Stimulated activated CD8-positive, alpha-beta memory T cell treated with anti-CD3 and anti-CD28 coated beads, Interleukin-7, amount 100 ng/mL, for 24 hours (primary cell): Measurements from ENCODE around the gene CTNND2.

Experiments
- DNase-seq: peaks from one replicate; pipeline ENCODE4 v3.0.0-alpha.2; 2020; ENCODE audit warnings: low read depth

CTNND2 gene, protein sequence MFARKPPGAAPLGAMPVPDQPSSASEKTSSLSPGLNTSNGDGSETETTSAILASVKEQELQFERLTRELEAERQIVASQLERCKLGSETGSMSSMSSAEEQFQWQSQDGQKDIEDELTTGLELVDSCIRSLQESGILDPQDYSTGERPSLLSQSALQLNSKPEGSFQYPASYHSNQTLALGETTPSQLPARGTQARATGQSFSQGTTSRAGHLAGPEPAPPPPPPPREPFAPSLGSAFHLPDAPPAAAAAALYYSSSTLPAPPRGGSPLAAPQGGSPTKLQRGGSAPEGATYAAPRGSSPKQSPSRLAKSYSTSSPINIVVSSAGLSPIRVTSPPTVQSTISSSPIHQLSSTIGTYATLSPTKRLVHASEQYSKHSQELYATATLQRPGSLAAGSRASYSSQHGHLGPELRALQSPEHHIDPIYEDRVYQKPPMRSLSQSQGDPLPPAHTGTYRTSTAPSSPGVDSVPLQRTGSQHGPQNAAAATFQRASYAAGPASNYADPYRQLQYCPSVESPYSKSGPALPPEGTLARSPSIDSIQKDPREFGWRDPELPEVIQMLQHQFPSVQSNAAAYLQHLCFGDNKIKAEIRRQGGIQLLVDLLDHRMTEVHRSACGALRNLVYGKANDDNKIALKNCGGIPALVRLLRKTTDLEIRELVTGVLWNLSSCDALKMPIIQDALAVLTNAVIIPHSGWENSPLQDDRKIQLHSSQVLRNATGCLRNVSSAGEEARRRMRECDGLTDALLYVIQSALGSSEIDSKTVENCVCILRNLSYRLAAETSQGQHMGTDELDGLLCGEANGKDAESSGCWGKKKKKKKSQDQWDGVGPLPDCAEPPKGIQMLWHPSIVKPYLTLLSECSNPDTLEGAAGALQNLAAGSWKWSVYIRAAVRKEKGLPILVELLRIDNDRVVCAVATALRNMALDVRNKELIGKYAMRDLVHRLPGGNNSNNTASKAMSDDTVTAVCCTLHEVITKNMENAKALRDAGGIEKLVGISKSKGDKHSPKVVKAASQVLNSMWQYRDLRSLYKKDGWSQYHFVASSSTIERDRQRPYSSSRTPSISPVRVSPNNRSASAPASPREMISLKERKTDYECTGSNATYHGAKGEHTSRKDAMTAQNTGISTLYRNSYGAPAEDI (N-terminal part only)

DNA sequence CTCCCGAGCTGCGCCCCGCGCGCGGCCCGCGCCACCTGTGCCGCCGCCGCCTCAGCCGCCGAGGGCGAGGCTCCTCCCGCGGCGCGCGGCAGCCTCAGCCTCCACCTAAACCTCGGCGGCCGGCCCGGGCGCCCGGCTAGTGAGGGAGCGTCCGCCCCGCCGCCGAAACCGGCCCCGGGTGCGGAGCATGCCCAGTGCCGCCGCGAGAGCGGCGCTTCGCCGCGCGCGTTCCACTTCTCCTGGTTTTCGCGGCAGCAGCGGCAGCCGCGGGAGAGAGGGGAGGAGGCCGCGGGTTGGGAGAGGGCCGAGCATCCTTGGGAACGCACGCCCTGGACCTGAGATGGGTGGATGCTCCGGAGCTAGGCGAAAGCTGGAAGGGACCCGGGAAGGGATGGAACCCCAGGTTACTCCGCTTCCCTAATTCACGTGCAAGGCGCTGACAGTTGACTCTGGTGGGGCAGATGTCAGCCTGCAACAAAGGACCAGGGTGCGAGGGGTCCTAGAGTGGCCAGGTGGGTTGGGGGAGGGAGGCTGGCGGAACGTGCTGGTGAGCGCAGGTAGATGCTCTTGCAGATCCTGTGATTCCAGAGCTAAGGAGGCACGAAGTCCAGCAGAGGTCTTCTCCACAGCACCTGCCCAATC lies at the start of gene CTNND2:
Gene CTNND2 (minus strand): TSS at position 182 of the 642 bp plus-strand sequence. CDS start 593 bp downstream, outside the sequence.
- no peak for DNase-seq

DNA sequence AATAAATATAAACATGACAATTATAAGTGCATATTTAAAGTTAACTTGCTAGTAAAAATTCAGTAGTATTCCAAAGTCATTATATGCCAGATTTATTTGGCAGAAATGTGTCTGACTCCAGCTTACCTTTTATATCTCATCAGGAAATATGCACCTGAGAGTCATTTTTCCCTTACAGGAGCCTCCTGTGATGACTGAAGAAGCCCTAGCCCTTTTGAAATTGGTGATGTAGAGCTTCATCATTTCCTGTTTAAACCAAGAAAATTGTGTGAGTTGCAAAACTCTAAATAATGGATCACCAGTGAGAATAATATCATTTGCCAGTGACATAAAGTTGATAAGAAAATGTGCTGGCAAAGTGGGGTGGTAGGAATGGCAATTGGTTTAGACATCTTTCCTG lies 42.1 kb upstream of the CTNND2 start:
- DNase-seq = no peak

DNA sequence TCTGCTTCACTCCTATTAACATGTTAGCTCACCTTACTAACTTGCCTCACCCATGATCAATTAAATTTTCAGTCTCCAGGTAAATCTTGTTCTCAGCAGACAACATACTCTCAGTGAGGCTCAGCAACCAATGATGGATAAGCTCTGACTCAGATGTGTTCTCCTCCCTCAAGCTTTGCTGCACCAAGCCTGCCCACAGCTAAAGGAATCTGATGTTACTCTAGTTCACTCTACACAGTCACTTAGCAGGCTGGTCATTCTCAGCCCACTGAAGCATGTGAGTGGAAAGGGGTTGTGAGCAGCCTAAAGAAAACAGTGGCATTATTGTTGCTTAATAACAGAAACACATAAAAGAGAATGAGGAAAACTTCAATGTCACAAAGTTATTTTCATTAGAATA lies 37.3 kb upstream of the CTNND2 start:
- no peak for DNase-seq

DNA sequence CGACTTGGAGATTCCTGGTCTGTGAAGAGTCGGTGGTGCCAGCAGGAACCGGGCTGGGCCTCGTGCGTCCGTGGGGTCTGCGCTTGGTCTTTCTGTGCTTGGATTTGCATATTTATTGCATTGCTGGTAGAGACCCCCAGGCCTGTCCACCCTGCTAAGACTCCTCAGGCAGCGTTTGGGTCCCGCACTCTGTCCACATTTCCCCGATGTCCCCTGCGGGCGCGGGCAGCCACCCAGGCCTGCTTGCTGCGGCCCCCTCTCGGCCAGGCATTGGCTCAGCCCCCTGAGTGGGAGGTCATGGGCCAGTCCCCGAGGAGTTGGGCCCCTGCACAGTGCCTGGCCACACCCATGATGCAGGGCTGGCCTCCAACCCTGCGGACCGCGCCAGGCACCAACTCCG lies 27.4 kb upstream of the CTNND2 start:
- DNase-seq = no peak

DNA sequence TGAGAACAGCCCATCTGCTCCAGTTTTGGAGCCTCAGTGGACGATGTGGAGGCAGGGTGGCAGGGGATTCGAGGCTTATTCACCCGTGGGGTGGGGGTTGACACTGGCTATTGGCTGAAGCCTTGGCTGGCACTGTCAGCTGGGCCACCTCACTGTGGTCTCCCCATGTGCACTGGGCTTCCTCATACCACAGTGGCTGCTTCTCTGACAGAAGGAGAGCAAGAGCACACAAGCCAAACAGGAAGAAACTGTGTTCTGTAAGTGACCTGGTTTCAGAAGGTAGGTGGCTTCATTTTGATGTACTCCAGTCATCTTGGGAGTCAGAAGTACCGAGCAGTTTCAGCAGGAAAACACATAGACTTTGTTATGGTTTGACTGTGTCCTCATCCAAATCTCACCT lies 24.7 kb upstream of the CTNND2 start:
- DNase-seq = no peak

DNA sequence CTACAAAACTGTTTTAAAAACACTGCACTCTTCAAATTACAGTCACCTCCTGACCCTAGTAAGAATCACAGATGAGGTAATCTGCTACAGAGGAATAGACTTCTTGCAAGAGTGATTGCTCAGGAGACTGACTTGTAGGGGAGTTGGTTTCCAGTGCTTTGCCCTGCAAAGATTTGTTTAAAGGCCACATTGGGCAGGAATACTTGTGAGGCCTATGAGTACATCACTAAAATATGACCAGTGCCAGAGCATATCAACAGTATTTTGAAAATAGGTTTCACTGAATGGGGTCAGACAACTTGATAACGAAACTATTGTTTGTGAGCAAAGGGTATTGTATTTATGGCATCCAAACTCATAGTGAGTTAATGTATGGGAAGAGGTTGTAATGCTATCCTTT lies 21.5 kb upstream of the CTNND2 start:
- DNase-seq = no peak

DNA sequence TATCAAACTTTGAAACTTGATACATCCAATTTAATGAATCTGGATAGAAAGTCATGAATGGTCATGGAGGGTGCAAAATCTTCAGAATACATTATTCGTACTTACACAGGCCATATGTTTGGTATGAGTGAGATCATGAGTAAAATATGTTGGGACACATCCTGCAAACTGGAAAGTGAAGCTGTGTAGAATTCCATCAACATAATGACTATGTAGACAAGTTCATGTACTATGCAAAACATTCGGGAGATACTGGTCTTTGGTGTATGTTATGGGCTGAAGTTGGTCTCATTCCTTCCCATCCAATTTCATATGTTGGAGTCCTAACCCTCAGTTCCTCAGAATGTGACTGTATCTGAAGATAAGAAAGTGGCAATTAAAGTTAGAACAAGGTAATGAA lies 18.1 kb upstream of the CTNND2 start:
- DNase-seq = no peak

DNA sequence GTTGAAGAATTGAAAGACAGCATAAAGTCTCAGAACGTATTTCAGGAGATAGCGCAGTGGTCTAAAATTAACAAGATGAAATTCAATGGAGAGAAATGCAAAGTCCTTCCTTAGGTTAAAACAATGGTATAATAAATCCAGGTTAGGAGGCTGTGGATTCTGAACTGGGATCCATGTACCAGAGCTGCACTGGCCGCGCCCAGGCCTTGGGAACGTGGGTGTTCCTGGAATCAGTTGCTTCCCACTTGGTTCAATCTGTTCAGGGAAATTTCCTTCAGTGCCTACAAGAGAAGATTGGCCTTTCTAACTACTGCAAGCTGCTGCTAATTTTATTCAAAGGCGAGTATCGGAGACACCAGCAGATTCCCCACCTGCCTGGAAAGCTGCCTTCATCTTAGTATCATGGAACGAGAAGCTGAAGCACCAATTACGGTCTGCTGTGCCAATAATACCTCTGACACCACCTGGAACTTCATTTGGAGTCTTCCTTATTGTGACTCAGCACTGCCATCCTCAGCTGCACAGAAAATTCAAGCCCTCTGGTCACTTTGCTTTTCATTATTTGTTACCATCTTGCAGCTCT lies 14.3 kb upstream of the CTNND2 start:
- DNase-seq = no peak

DNA sequence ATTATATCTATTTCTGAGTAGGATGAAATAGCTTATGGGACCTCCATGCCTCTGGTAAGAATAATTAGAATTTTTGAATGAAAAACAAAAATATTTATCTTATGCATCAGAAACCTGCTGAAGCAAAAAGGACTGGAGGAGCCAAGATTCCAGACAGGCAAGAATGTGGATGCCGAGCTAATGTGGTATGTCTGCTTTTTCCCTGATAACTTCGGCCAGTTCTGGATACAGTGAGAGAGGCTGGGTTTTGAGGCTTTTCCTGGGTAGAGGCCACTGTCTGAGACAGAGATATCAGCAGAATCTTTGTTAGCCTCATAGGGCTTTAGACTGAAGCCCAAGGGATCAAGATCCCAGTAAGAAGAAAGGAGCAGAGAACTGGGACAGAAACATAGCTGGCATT lies 5.2 kb upstream of the CTNND2 start:
- no peak for DNase-seq

DNA sequence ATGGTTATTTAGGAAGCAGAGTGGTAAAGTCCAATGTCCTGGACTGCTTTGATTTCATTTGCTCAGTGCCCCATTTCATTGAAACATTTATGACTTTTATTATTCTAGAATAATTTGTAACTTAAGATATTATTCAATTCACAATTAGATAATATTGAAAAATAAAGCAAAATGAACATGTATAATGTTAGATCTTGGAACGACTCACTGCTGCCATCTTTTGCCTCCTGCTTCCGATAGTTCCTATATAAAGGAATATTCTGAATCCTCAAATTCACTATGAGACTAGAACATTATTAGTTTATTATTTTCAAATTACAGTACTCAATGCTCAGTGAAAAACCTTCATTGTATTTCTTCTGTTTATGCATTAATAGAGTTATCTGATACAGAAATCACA lies 2.3 kb upstream of the CTNND2 start:
- no peak for DNase-seq

DNA sequence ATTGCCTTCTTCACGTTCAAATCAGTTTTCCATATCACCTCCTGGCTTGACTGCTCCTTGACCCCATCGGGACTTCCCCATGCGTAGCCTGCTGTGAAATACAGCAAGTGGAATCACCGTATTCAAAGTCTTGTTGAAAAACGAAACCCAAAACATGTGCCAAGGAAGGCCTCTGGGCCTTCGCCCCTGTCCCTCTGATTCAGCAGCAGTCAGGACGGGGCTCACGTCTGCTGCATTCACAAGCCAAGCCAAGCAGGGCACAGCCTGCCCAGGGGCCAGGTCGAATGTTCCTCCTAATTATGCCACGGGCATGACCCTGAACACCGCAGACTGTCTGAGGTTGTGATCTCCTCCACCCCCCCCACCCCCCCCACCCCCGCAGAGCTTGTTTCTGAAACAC lies 960 bp upstream of the CTNND2 start:
- DNase-seq = no peak

DNA sequence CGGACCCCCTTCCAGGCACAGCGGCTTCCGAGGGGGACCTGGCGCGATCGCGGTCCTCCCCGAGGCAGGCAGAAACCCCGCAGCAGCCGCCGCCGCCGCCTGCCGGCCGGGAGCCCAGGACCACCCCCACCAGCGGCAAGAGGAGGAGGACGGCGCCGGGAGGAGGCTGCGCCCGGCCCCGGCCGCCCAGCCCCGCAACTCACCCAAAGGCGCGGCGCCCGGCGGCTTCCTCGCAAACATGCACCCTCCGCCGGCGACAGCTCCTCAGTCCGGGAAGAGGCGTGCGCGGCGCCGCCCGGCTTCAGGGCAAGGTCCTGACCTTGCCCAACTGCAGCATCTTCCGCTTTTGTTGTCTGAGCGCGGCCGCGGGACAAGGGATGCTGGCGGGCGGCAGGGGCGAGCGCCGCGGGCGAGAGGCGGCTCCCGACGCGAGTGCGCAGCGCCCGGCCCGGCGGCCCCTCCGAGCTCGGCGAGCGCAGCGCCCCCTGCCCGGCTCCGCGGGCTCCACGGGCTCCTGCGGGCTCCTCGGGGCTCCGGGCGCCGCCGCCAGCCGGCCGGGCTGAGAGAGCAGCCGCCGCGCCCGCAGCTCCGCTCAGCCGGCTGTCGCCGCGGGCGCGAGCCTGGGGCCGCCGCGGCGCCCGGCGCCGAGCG lies 507 bp downstream of the CTNND2 start:
- no peak for DNase-seq

DNA sequence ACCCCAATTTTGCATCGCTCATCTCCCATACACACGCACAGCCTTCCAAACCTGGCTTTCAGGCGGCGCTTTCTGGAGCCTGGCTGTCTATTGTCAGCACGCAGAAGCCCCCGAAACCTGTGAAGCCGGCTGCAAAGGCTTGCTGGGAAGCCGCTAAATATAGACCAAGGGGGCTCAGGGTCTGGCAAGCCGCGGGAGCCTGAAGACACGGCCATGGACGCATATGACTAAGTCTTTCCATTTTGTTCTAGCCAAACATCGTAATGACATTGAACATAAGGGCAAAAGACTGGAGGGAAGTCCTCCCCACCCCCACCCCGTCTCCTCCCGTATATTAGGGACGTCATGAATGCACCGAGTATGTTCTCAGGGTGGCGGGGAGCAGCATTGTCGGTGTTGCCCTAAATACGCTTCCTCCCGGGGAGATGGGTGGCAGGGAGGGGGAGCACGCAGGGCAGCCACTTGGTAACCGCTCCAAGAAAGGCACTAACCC lies 1.1 kb downstream of the CTNND2 start:
- DNase-seq = no peak

DNA sequence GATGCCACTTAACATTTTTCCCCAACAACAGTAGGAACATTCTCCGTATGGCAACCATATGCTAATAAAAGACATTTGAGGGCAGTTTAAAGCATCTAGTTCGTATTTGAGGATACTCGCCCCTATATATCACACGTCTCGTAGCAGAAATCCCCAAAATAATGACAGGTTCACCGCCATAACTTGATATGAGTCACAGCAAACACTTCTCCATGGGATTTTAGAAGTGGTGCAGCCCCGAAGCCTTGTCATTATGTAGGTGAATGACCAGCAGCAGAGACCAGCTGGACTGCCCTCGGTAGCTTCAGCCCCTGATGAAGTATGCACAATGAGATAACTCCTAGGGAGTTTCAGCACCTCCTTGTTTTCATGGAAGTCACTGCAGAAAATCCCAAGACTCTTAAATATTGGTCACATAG lies 2.0 kb downstream of the CTNND2 start:
- no peak for DNase-seq

DNA sequence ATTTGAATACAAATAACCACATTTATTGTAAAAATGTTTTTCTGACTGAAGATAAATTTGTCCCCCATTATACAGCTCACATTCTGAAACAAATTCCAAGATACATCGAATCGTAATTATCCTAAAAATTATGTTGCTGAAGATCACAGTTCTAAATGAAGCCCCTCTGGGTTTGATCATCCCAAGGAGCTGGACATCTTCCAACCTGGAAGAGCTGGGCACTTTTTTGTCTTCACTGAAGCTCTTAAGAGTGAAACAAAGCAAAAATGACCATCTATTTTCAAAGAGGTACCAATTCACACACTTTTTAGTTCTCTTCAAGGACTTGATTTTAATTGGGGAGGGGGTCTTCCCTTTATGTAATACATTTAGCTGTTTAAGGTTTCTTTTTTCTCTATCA lies 5.5 kb downstream of the CTNND2 start:
- DNase-seq = no peak

DNA sequence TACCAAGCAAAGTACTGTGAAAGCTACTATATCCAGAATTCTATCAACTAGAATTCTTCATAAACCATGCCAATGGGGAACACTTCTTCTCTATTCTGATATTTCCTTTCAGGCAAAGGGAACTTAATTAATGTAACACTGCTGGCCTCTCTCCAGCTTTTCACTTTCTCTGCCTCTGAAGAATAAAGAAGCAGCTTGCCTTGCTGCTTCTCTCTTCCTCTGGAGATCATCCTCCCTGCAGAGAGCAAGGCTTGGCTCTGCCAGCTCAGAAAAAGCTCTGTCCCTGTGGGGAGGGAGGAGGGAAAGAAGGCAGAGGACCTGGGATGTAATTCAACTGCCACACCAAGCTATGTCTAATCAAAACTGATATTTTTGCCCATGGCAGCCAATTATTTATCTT lies 6.5 kb downstream of the CTNND2 start:
- DNase-seq = no peak

DNA sequence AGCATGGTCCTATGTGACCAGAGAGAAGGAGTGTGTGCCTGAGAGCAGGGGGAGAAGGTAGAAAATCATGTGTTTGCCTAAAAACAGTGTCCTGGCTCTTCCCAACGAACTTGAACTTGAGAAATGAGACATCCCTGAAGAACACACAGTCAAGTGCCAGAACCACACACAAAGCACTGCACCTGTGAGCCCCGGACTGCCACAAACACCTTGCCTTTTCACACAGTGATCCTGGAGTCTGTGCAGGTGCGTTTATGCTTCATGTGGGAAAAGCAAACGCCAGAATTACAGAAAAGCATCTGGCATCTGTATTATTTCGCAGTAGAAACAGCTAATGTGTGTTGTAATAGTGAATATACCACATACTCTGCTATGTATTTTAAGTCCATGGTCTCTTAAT lies 9.3 kb downstream of the CTNND2 start:
- no peak for DNase-seq

DNA sequence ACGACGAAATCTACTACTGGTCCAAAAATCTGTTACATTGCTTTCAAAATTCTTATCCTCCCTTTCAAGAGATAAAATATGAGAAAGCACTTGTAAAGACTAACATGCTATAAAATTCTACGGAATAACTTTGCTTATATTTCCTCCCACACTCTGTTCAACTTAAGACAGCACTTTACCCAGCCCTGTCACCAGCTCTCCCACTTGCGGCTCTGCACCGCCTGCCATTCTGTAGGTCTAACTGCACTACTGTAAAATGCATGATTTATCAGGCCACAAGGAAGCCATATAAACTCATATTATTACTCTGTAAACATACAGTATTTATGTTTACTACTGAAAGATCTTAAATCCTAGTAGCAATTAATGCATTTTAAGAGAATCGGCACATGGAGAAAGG lies 11.4 kb downstream of the CTNND2 start:
- no peak for DNase-seq

DNA sequence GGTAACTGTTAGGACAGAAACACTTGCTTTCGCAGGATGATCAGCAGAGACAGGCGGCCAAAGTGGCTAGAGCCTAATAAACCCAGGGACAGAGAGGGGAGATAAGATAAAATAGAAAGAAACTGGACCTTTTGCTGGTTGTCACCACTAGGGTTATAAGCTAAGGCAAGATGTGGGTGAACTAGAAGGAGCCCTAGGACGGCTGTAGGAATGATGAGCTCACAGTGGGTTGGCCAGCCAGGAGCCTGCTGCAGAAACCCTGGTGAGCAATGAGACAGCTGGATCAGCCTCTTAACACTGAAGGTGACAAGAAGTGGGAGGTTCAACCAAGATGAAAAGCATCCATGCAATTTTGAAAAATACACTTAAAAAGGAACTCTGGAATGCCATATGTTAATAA lies 13.5 kb downstream of the CTNND2 start:
- no peak for DNase-seq

DNA sequence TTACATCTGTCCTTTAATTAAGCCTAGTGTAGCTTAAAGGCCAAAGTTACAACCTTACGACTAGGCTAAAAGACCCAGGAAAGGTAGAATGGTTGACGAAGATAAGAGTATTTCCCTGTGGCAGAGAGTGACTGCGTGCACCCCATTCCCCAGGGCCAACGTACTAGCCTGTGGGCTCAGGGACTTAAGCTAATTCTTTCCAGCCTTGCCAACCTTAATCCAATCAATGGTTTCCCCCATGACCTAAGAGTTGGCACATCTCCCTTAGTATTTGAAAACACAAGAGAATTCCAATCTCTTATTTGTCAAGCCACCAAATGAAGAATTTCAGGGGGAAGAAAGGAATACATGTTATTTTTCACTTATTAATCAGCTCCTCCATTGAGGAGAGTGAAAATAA lies 16.0 kb downstream of the CTNND2 start:
- DNase-seq = no peak

DNA sequence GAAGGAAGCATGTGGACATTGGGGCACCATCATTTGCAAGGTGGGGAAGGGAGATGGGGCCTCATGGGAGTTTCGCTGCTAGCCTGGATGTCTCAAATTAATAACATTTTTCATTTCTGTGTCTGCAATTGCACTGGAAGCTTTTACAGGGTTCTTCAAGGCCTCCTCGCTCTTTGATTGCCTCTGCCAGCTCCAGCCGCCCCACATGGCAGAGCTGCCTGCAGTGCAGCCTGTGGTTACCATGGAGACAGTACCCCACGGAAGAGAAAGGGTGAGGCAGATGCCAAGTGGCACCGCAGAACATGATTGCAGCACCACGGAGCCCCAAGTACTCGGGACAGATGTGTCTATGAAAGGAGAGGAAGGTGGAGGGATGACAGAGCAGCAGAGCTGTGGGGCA lies 25.4 kb downstream of the CTNND2 start:
- no peak for DNase-seq
